Stimulated activated CD4-positive, alpha-beta T cell treated with anti-CD3 and anti-CD28 coated beads, Interleukin-12 subunit alpha, Interleukin-12 subunit beta, amount 100 ng/mL, for 4 hours (primary cell): Measurements from ENCODE around the gene GAK.
"Not testable (repeated sequence)": the region's sequence is repeated elsewhere in the genome, so short reads cannot be mapped to it uniquely, and the experiment has no call there.

Experiments used
- DNase-seq: peaks from one replicate; pipeline ENCODE4 v3.0.0-alpha.2; 2020

The GAK gene

DNA sequence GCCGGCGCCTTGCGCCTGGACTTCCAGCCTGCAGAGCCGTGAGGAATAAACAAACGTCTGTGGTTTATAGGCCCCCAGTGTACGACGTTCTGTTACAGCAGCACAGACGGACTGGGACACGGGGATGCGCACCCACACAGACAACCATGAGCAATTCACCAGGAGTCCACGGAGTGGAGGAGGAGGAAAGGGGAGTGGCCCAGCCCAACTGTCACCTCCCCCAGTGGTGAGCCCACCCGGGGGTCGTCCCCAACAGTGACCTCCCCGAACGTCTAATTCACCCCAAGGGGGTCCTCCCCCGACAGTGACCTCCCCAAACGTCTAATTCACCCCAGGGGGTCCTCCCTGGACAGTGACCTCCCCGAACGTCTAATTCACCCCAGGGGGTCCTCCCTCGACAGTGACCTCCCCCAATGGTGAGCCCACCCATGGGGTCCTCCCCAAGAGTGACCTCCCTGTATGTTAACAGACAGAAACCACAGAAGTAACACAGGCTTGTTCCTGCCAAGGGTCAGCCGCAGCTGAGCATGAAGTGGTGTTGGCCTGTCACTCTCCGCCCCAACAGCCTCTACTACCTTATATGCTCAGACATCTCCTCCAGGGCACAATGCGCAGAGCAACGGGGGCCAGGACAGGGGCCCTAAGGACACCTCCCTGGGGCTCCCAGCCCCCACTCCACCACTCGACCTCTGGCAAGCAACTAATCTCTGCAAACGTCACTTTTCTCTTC lies 6.2 kb downstream of the GAK start:
- no peak for DNase-seq

DNA sequence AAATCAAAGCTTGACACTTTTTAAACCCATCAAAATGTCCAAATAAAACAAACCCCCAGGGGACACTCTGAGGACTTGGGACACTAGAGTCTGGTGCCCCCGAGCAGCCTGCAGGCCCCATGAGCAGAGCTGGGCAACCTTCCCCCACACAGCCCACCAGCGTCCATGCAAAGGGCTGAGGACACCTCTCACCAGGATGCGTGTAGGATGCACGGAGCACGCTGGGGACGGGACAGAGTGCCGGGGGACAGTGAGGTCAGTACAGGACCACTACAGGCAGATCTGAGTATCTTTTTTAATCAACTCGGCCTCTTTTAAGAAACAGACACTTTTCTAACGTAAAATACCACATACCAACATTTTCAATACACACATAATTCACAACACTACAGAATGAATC lies 6.9 kb downstream of the GAK start:
- no peak for DNase-seq

DNA sequence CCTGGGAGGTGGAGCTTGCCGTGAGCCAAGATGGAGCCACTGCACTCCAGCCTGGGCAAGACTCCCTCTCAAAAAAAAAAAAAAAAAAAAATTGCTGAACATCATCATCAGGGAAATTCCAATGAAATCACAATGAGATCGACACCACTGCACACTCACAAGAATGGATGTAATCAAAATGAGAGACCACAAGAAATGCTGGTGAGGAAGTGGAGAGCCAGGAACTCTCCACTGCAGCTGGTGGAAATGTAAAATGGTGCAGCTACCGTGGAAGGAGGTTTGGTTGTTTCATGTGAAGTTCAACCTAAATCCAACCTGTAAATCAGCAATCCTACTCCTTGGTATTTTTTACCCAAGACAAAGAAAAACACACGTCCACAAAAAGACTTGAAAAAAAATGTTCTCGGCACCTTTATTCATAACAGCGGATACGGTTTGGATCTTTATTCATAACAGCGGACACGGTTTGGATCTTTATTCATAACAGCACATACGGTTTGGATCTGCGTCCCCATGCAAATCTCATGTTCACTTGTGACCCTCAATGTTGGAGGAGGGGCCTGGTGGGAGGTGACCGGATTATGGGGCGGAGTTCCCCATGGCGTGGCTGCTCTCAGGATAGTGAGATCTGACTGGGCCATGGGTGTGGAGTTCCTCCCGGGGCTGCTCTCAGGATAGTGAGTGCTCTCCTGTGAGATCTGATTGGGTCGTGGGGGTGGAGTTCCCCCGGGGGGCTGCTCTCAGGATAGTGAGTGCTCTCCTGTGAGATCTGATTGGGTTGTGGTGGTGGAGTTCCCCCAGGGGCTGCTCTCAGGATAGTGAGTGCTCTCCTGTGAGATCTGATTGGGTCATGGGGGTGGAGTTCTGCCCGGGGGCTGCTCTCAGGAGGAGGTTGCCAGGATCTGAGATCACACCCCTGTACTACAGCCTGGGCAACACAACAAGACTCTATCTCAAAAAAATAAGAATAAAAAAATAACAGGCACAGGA lies 7.7 kb downstream of the GAK start:
- no peak for DNase-seq

DNA sequence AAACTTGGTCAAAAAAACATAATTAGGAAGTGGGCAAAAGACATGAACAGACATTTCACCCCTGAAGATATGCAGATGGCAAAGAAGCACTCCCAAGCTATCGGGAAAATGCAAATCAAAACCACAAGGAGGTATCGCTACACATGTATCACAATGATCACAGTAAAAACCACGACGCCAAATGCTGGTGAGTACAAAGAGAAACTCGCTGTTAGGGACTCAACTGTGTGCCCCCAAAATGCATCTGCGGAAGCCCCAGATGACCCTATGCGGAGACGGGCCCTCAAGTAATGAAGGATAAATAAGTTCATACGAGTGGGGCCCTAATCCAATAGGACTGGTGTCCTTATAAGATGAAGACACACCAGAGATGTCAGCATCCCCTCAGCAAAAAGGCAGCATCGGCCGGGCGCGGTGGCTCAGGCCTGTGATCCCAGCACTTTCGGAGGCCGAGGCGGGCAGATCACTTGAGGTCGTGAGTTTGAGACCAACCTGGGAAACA lies 10.2 kb downstream of the GAK start:
- DNase-seq: no peak

DNA sequence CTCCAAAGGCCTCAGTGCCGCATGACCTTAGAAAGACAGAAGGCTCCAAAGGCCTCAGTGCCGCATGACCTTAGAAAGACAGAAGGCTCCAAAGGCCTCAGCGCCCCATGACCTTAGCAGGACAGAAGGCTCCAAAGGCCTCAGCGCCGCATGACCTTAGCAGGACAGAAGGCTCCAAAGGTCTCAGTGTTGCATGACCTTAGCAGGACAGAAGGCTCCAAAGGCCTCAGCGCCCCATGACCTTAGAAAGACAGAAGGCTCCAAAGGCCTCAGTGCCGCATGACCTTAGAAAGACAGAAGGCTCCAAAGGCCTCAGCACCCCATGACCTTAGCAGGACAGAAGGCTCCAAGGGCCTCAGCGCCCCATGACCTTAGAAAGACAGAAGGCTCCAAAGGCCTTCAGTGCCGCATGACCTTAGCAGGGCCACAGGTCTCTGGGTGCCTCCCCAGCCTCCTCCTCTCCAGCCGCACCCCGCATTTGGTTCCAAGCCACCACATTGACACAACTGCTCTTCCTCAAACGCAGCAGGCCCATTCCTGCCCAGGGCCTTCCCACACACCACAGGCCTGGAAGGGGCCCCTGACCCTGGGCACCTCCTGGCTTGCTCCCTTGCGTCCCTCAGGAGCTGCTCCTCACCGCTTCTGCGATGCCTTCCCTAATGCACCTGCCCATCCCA lies 13.0 kb downstream of the GAK start:
- not testable (repeated sequence) for DNase-seq

DNA sequence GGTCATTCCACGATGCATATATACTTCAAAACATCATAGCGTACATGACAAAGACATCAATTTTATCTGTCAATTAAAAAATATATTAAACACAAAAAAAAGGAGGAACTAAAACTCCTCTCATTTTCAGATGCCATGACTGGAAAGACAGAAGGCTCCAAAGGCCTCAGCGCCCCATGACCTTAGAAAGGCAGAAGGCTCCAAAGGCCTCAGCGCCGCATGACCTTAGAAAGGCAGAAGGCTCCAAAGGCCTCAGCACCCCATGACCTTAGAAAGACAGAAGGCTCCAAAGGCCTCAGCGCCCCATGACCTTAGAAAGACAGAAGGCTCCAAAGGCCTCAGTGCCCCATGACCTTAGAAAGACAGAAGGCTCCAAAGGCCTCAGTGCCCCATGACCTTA lies 13.5 kb downstream of the GAK start:
- not testable (repeated sequence) for DNase-seq

DNA sequence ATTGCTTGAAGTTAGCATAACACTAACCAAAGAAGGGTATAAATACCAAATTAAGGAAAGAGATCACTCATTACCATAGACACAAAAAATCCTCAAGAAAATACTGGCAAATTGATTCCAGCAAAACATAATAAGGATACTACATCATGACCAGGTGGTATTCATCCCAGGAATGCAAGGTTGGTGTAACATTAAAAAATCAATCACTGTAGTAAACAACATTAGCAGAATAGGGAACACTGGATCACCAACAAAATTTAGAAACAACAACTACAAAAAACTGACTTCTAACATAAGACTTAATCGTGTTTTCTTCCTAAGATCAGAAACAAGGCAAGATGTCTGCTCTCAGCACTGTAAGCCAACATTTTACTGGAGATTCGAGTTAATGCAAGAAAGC lies 14.1 kb downstream of the GAK start:
- no peak for DNase-seq

DNA sequence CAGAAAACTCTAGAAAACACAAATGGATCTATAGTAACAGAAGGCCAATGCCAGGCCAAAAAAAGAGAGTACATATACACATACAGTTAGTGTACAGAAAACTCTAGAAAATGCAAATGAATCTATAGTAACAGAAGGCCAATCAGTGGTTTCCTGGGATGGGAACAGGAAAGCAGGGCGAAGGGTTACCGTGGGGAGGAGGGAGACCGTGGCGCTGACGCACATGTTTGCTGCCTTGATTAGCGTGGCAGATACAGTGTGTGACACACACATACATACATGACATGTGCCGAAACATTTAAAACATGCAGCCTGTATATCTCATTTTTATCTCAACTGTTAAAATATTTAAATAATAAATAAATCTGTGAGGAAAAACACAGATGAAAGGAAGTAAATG lies 14.7 kb downstream of the GAK start:
- no peak for DNase-seq

DNA sequence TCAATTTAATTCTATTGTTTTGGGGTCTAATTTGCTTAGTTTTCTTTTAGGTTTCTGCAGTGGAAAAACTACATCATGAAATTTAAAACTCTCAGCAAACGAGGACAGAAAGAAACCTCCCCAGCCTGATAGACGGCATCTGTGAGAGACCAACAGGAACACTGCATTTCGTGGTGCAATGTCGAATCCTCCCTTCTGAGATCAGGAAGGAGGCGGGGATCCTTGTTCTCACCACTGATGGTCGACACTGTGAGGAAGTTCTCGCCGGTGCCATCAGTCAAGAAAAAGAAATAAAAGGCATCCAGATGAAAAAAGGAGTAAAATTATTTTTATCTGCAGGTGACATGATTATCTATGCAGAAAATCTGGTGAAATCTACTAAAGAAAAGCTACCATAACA lies 16.5 kb downstream of the GAK start:
- no peak for DNase-seq

DNA sequence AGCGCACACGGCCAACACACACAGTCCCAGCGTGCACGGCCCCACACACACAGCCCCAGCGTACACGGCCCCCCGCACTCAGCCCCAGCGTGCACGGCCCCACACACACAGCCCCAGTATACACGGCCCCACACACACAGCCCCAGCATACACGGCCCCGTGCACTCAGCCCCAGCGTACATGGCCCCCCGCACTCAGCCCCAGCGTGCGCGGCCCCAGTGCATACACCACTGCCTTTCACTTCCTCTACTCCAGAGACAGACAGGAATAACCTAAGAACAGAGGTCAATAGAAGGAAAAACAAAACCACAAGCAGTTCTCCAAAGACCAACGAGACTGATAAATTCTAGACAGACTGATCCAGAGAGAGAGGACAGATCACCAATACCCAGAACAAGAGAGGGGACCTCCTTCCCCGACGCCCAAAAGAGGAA lies 17.1 kb downstream of the GAK start:
- DNase-seq: no peak

DNA sequence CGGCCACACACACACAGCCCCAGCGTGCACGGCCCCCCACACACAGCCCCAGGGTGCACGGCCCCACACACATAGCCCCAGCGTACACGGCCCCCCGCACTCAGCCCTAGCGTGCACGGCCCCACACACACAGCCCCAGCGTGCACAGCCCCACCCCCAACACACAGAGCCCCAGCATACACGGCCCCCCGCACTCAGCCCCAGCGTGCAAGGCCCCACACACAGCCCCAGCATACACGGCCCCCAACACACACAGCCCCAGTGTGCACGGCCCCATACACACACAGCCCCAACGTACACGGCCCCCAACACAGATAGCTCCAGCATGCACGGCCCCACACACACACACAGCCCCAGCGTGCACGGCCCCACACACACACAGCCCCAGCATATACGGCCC lies 17.6 kb downstream of the GAK start:
- no peak for DNase-seq

DNA sequence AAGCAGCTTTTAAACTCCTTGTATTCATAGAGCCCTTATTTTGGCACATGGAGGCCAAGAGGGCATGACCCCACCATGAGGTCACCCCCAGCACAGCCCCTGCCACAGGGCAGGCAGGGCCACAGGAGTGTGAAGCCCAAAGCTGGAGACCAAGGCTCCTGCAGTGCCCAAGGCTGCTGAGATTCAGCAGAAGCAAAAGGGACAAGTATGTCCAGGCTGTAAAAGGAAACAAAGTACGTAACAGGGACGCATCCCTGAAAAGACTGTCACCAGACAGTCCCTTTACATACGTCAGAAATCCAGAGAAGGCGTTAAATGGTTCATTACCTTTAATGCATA lies 18.9 kb downstream of the GAK start:
- no peak for DNase-seq

DNA sequence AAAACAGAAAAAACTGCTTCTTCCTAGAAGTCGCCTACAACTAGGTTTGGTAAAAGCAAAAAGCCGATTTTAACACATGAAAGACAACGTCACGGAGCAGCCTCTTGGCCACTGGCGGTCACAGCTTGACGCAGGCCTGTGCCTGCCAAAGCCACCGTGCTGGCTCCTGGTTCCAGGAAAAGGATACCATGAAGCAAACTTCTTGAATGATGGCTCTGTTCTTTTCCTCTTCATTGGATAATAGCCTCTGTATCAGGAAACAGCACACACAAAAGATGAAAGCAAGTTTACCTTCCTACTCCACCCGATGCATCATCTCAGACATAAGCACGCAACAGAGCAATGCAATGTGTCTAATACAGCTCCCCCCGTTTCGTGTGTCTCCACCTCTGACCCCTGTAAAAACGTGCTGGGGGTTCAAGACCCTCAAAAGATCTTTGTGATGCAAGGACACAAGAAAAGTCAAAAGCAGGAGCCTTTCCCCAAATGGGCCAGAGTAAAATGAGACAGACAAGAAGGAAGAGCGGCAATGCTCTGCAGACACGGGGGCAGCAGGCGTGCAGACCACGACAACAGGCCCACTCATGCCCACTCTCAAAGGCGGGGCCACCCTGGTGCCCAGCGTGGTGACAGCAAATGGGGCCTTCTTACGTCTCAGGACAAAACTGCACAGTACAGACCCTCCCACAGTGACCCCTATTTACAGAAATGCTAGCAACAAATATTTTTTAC lies 19.4 kb downstream of the GAK start:
- no peak for DNase-seq

DNA sequence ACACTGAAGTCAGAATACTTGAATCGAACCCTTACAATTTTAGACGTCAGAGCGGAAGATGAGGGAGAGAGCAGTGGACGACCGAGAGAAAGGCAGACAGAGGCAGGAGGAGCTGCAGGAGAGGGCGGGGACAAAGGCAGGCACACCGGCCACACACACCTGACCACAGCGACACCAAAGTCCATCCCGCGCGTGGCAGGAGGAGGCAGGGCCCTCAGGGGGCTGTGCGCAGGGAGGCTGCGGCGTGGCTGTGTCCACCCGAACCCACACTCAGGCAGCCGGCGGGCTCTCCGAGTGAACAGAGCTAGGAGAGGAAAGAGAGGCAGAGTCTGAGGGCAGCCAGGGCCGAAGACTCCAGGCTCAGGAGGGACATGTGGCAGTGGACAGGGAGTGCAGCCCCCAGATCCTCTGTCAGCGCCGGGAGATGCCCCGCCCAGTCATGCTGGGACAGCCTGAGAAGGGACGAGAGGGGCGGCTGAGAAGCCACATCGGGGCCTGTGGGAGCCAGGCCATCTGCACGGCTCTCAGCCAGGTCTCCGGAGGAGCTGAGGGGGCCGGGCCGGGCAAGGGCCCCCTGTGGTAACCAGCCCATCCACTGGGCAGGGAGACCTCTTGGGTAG lies 20.1 kb downstream of the GAK start:
- DNase-seq: no peak

DNA sequence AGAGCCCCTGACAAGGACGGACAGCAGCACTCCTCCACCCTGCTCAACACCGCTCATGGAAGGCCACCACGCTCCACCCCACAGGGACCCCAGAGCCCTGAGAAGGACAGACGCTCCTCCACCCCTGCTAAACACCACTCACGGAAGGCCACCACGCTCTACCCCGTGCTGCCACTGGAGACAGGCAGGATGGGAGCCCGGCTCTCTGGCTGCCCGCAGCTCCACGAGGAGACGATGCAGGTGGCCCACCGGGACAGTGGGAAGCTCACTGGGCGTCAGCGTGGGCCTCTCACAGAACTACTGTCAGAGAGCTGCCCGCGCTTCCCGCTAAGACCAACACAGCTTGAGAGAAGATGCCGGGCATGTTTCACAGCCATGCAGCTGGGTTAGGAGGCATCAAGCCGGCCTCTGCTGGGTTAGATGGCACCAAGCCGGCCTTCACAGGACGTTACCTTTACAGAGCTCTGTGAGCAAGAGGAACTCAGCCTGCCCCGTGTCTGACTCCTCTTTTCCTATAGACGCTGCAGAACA lies 20.8 kb downstream of the GAK start:
- no peak for DNase-seq

DNA sequence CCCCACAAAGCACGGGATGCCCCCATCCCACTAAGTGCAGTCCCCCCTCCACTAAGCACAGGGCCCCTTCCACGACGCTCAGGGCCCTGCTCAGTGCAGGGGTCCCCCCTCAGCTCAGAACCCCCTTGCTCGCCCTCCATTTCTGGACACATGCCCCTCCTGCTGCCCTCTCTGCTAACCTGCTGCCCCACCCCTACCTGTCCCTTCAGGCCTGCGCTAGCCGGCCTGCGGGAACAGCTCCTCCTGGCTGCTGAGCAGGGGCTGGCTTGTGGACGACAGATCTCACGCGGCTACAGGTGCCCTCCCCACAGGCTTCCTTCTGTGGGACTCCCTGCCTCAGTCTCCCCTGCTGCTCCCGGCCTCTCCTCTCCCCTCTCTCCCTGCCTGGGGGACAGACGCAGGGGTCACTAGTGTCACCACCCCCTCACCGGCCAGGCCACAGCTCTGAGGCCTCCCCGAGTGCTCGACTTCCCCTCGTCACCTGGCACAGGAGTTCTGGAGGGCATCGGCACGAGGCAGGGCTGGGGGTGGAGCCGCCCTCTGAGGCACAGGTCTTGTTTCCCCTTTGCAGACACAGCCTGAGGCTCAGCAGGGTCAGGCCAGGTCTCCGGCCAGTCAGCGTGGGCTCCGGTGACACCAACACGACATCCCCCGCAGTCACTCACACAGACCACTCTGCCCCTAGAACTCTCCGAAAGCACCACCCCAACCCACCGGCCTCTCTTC lies 21.6 kb downstream of the GAK start:
- no peak for DNase-seq

DNA sequence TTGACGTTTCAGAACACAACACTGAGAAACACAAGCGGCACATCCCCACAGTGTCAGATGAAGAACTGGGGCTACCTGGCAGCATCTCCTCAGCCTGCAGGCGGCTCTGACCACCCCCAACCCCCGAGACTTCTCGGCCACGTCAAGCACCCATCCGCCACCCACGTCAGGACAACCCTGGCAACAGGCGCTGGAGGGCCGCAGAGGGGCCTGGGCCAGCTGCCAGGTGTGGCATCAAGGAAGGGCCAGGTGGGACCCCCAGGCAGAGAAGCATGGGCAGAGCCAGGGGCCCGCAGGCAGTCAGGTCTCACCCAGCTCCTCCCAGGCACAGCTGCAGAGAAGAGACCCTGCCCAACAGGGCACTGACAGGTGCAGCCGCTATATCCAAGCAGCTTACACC lies 22.3 kb downstream of the GAK start:
- no peak for DNase-seq

DNA sequence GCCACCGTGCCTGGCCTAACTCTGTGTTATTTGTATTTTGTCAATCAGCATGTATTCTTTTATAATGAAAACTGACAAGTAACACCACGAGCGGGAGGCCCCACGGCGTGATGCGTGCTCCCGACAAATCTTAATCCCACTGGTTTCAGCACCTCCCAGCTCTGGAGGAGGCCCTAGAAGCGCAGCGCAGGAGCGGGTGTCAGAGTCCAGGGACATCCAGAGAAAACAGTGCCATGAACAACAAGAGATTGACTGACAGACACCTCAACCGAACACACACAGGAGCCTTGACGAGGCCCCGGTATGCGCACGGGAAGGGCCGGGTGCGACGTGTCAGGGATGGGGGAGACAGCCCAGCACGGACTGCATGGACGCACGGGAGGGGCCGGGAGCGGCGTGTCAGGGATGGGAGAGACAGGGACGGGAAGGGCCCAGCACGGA lies 23.0 kb downstream of the GAK start:
- DNase-seq: no peak

DNA sequence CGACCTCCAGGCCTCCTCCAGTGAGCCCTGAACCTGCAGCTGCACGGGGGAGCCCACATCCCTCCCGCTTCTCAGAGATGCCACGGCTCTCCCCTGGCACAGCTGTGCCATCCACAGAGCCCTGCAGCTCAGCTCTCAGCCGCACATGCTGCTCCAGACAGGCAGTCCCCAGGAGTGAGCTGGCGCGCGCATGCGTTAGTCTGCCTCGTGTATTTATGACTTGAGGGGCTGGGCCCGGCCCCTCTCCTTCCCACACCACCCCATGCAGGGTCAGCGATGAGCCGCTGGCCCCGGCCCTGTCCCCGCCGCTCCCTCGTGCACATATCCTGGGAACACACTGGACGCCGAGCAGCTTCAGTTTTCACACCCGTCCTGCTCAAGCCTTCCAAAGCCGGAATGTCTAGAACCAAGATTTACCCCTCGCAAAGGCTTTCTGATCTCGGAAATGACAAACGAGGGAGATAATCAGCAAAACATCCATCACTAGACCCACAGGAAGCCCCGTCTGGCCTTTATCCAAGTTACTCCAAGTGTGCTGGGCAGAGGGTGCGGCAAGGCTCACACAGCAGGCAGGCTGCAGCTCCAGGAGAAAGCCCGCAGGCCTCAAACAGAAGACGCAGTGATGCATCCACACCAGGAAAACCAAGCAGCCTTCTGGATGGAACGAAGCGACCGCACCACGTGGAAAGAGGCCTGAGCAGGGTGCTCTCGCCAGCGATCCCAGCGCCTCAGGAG lies 24.3 kb downstream of the GAK start:
- no peak for DNase-seq

DNA sequence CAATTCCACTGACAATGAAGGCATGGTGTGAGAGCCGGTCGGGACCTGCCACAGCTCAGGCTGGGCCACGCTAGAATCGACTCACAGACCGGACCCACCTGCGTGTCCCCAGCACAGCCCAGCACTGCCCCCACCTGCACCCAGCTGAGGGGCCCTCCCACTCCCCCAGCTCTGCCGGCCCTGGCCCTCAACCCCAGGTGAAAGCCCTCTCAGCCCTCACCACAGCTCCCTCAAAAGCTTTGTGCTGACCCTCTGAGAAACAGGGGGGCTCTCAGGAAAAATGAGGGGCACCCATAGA lies 25.1 kb downstream of the GAK start:
- DNase-seq: no peak
